Osteocyte (in vitro differentiated cells): Measurements from ENCODE around the gene THG1L. TPM values are rescaled to one million over a fixed set of nuclear protein-coding genes. Genes with fewer than 3 reads are reported as not detected.
"Not testable (repeated sequence)": the region's sequence is repeated elsewhere in the genome, so short reads cannot be mapped to it uniquely, and the experiment has no call there.

ENCODE experiments used
- DNase-seq: peaks from one replicate; pipeline ENCODE4 v3.0.0; 2021; ENCODE audit warnings: mixed read lengths; ENCODE audit not compliant: unreplicated experiment; ENCODE audit errors: extremely low spot score
- H3K27ac Mint-ChIP-seq: one replicate; pipeline ENCODE4 v1.8.0; 2021; ENCODE audit warnings: mild to moderate bottlenecking, mixed read lengths; ENCODE audit not compliant: unreplicated experiment
- H3K27me3 Mint-ChIP-seq: one replicate; pipeline ENCODE4 v1.8.0; 2021; ENCODE audit warnings: mixed read lengths; ENCODE audit not compliant: unreplicated experiment
- H3K36me3 Mint-ChIP-seq: one replicate; pipeline ENCODE4 v1.8.0; 2021; ENCODE audit warnings: mixed read lengths; ENCODE audit not compliant: unreplicated experiment
- H3K4me1 Mint-ChIP-seq: one replicate; pipeline ENCODE4 v1.8.0; 2021; ENCODE audit warnings: mixed read lengths; ENCODE audit not compliant: unreplicated experiment
- H3K4me3 Mint-ChIP-seq: one replicate; pipeline ENCODE4 v1.8.0; 2021; ENCODE audit warnings: mild to moderate bottlenecking, moderate library complexity, mixed read lengths; ENCODE audit not compliant: unreplicated experiment
- H3K9me3 Mint-ChIP-seq: one replicate; pipeline ENCODE4 v1.8.0; 2021; ENCODE audit warnings: mixed read lengths; ENCODE audit not compliant: unreplicated experiment
- CTCF ChIP-seq: fragments of 200-600 bp; sonication (generic); IDR thresholded peaks from 2 replicates; pipeline ENCODE4 v1.5.0; 2021; ENCODE audit warnings: antibody characterized with exemption, mild to moderate bottlenecking, moderate library complexity
- total RNA-seq: library from RNA; stranded (reverse); gene quantifications from 2 replicates; pipeline ENCODE4 v1.2.1, GENCODE V29; 2021

THG1L gene
- total RNA-seq, 1 donor from 2014 or later = 15.6 TPM

GRCh38 chr5:157718519-157718918 lies 12.7 kb upstream of the THG1L start:
- Mint-ChIP-seq H3K27me3 (no peaks in the 10 kb centered on the region), H3K27ac (peak overlapping the region; percentile 56), H3K36me3 (peaks cover 2% of the 10 kb centered on the region), H3K4me3 (no peak overlapping the region), H3K9me3 (peaks cover 4% of the 10 kb centered on the region), H3K4me1 (peaks cover 18% of the 10 kb centered on the region)
- DNase-seq = no peak
- peak; percentile 73 for TF ChIP-seq CTCF

DNA sequence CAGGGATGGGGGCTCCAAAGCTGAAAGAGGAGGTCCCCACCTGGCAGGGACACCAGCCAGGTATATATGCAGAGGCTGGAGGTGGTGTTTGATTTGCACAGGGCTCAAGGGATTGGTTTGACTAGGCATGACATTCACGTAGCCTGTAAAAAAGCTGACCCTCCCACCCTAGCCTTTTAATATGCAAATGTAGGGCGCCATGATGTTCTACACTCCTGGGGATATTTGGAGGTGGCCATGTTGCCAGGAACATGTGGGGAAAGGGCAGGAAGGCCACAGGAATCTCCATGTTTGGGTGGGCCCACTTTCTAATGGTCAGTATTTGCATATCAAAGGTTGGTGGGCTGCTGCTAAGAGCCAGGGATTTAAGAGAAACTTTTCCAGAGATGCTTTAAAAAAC lies 12.0 kb upstream of the THG1L start:
- no peak for TF ChIP-seq CTCF
- H3K4me3 Mint-ChIP-seq = no peak overlapping the region
- DNase-seq = no peak
- peaks cover 14% of the 10 kb centered on the region for H3K4me1 Mint-ChIP-seq
- no peaks in the 10 kb centered on the region for H3K27me3 Mint-ChIP-seq
- H3K27ac Mint-ChIP-seq = no peak overlapping the region
- H3K36me3 Mint-ChIP-seq = peaks cover 2% of the 10 kb centered on the region
- peaks cover 4% of the 10 kb centered on the region for H3K9me3 Mint-ChIP-seq

- no peaks in the 10 kb centered on the region for H3K27me3 Mint-ChIP-seq
- DNase-seq = no peak
- peaks cover 2% of the 10 kb centered on the region for H3K36me3 Mint-ChIP-seq
- TF ChIP-seq CTCF = no peak
- H3K9me3 Mint-ChIP-seq = peaks cover 8% of the 10 kb centered on the region
- H3K4me1 Mint-ChIP-seq = peaks cover 12% of the 10 kb centered on the region
- no peak overlapping the region for H3K27ac Mint-ChIP-seq
- H3K4me3 Mint-ChIP-seq = no peak overlapping the region
Observed at GRCh38 chr5:157721159-157721558, 10.1 kb upstream of the THG1L start.

DNA sequence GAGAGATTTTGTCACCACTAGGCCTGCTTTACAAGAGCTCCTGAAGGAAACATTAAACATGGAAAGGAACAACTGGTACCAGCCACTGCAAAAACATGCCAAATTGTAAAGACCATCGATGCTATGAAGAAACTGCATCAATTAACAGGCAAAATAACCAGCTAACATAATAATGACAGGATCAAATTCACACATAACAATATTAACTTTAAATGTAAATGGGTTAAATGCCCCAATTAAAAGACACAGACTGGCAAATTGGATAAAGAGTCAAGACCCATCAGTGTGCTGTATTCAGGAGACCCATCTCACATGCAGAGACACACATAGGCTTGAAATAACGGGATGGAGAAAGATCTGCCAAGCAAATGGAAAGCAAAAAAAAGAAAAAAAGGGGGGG lies 8.3 kb upstream of the THG1L start:
- not testable (repeated sequence) for H3K36me3 Mint-ChIP-seq, DNase-seq, H3K4me3 Mint-ChIP-seq, H3K9me3 Mint-ChIP-seq, H3K27me3 Mint-ChIP-seq, H3K27ac Mint-ChIP-seq
- peaks cover 11% of the 10 kb centered on the region for H3K4me1 Mint-ChIP-seq

DNA sequence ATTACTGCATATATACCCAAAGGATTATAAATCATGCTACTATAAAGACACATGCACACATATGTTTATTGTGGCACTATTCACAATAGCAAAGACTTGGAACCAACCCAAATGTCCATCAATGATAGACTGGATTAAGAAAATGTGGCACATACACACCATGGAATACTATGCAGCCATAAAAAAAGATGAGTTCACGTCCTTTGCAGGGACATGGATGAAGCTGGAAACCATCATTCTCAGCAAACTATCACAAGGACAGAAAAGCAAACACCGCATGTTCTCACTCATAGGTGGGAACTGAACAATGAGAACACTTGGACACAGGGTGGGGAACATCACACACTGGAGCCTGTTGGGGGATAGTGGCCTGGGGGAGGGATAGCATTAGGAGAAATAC lies 4.6 kb upstream of the THG1L start:
- not testable (repeated sequence) for H3K4me3 Mint-ChIP-seq, H3K27me3 Mint-ChIP-seq, H3K9me3 Mint-ChIP-seq, H3K4me1 Mint-ChIP-seq, H3K27ac Mint-ChIP-seq, DNase-seq, H3K36me3 Mint-ChIP-seq

GRCh38 chr5:157727858-157728257 lies 3.4 kb upstream of the THG1L start:
- H3K36me3 Mint-ChIP-seq, H3K9me3 Mint-ChIP-seq, H3K27ac Mint-ChIP-seq, H3K27me3 Mint-ChIP-seq, DNase-seq, H3K4me3 Mint-ChIP-seq: not testable (repeated sequence)
- H3K4me1 Mint-ChIP-seq = peaks cover 13% of the 10 kb centered on the region

DNA sequence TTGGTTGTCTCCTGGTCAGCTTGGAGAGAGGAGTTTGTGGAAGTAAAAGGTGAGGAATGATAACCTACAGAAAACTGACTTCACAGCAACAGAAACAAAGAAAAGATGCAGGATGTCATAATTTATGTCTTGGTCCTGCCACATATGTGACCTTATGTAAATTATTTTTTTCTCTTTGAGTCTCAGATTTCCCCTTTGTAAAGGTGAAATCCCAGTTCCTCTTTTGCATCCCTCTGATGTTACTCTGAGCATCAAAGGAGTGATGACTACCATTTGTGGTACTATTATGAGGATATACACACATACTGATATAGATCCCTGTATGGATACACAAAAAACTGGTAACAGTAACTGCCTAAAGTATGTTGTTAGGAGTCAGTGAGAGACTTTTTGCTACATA lies 1.4 kb upstream of the THG1L start:
- H3K4me1 Mint-ChIP-seq = peaks cover 13% of the 10 kb centered on the region
- DNase-seq = no peak
- H3K27ac Mint-ChIP-seq = no peak overlapping the region
- no peaks in the 10 kb centered on the region for H3K27me3 Mint-ChIP-seq
- no peak for TF ChIP-seq CTCF
- H3K4me3 Mint-ChIP-seq = no peak overlapping the region
- H3K36me3 Mint-ChIP-seq = peaks cover 5% of the 10 kb centered on the region
- H3K9me3 Mint-ChIP-seq = peaks cover 3% of the 10 kb centered on the region
